Keratinocyte (primary cell): ENCODE measurements around the gene MOB2. TPM values are rescaled to one million over a fixed set of nuclear protein-coding genes. Genes with fewer than 3 reads are reported as not detected.

Experiments
- DNase-seq: peaks from one replicate; pipeline ENCODE4 v3.0.0-alpha.2; 2011; ENCODE audit warnings: low read depth, missing footprints, low spot score
- FAIRE-seq: peaks from 2 replicates; lab custom pipeline; 2011; peaks lifted over from hg19 to GRCh38; lab: Jason Lieb, UNC
- H2AFZ ChIP-seq: 2 replicates; pipeline ENCODE4 v1.6.0; 2012; ENCODE audit warnings: low read length, control low read depth, inconsistent platforms; ENCODE audit not compliant: control insufficient read depth
- H3K27ac ChIP-seq: 2 replicates; pipeline ENCODE4 v1.5.1; 2011; ENCODE audit warnings: low read length; ENCODE audit not compliant: control insufficient read depth, insufficient read depth
- H3K27me3 ChIP-seq: 3 replicates; pipeline ENCODE4 v1.6.0; 2011; ENCODE audit warnings: low read length; ENCODE audit not compliant: control insufficient read depth, insufficient read depth; ENCODE audit errors: extremely low read depth
- H3K36me3 ChIP-seq, 2 experiments: 2 replicates in 1 of 2; 3 replicates in 1 of 2; pipeline ENCODE4 v1.5.1; 2011; ENCODE audit warnings: low read length in 2 of 2, mild to moderate bottlenecking in 1 of 2; ENCODE audit not compliant: control insufficient read depth in 2 of 2, insufficient read depth in 2 of 2; ENCODE audit errors: extremely low read depth in 1 of 2
- H3K4me1 ChIP-seq: 3 replicates; pipeline ENCODE4 v1.5.1; 2011; ENCODE audit warnings: low read length; ENCODE audit not compliant: control insufficient read depth, insufficient read depth; ENCODE audit errors: extremely low read depth
- H3K4me2 ChIP-seq: 3 replicates; pipeline ENCODE4 v1.6.0; 2011; ENCODE audit warnings: low read depth, low read length; ENCODE audit not compliant: control insufficient read depth, insufficient read depth; ENCODE audit errors: extremely low read depth
- H3K4me3 ChIP-seq, 3 experiments: fragments of 200-600 bp in 1 of 3; sonication (generic) in 1 of 3; 2 replicates in 2 of 3; 3 replicates in 1 of 3; pipeline ENCODE4 v1.5.1; 2011 to 2016; ENCODE audit warnings: low read length in 3 of 3, mild to moderate bottlenecking in 3 of 3, control low read depth in 2 of 3, inconsistent platforms in 1 of 3, low read depth in 1 of 3, mixed read lengths in 1 of 3, mixed run types in 1 of 3, moderate library complexity in 1 of 3; ENCODE audit not compliant: control insufficient read depth in 2 of 3, insufficient read depth in 2 of 3; ENCODE audit errors: extremely low read depth in 1 of 3
- H3K79me2 ChIP-seq: 2 replicates; pipeline ENCODE4 v1.6.0; 2012; ENCODE audit warnings: low read length; ENCODE audit not compliant: control insufficient read depth, insufficient read depth
- H3K9ac ChIP-seq: 3 replicates; pipeline ENCODE4 v1.6.0; 2011; ENCODE audit warnings: low read length; ENCODE audit not compliant: control insufficient read depth, insufficient read depth; ENCODE audit errors: extremely low read depth
- H3K9me1 ChIP-seq: 3 replicates; pipeline ENCODE4 v1.6.0; 2011; ENCODE audit warnings: low read length; ENCODE audit not compliant: control insufficient read depth, insufficient read depth; ENCODE audit errors: extremely low read depth
- H3K9me3 ChIP-seq: 2 replicates; pipeline ENCODE4 v1.5.1; 2012; ENCODE audit warnings: low read depth, low read length; ENCODE audit not compliant: control insufficient read depth
- H4K20me1 ChIP-seq: 3 replicates; pipeline ENCODE4 v1.6.0; 2011; ENCODE audit warnings: low read length; ENCODE audit not compliant: control insufficient read depth, insufficient read depth; ENCODE audit errors: extremely low read depth
- EZH2 ChIP-seq: IDR thresholded peaks from one replicate; pipeline ENCODE4 v1.6.1; 2012; ENCODE audit warnings: inconsistent platforms, mild to moderate bottlenecking, low read length, moderate library complexity
- dilution Hi-C: fragments of 300-500 bp; cut with MboI; formaldehyde crosslinking; loops from one replicate; pipeline ENCODE4 v1.7.0; 2020; ENCODE audit warnings: low sequenced_read_pairs; ENCODE audit not compliant: extremely low pct_ligation_motif_present
- polyA plus RNA-seq, 5 experiments: library from polyadenylated mRNA; depleted of rRNA in 3 of 5; stranded (reverse) in 3 of 5; stranded (forward) in 1 of 5; unstranded in 1 of 5; fragments of >200 nt; gene quantifications; 1 replicate in 1 of 5; 2 replicates in 3 of 5; 3 replicates in 1 of 5; pipeline versions ENCODE4 v1.2.1 to v1.2.3, GENCODE V29; 2011 to 2012; ENCODE audit warnings: missing spikeins in 2 of 5, low read depth in 1 of 5, low replicate concordance in 1 of 5
- TF ChIP-seq, protein P1 (sequence below), 3 experiments: IDR thresholded peaks in 1 of 3; conservative IDR thresholded peaks in 1 of 3; optimal IDR thresholded peaks in 1 of 3; 2 replicates in 2 of 3; 3 replicates in 1 of 3; pipeline versions ENCODE3 to v1.5.1; 2011; ENCODE audit warnings: low read length in 3 of 3, mild to moderate bottlenecking in 3 of 3, moderate library complexity in 2 of 3, control low read depth in 1 of 3, inconsistent platforms in 1 of 3; ENCODE audit not compliant: insufficient read depth in 2 of 3; ENCODE audit errors: extremely low read depth in 1 of 3

MOB2 gene
- polyA plus RNA-seq, 1 donor (not counting 4 experiments of a cell fraction or from before 2014, with no cell fraction given), result 37.7 TPM

DNA sequence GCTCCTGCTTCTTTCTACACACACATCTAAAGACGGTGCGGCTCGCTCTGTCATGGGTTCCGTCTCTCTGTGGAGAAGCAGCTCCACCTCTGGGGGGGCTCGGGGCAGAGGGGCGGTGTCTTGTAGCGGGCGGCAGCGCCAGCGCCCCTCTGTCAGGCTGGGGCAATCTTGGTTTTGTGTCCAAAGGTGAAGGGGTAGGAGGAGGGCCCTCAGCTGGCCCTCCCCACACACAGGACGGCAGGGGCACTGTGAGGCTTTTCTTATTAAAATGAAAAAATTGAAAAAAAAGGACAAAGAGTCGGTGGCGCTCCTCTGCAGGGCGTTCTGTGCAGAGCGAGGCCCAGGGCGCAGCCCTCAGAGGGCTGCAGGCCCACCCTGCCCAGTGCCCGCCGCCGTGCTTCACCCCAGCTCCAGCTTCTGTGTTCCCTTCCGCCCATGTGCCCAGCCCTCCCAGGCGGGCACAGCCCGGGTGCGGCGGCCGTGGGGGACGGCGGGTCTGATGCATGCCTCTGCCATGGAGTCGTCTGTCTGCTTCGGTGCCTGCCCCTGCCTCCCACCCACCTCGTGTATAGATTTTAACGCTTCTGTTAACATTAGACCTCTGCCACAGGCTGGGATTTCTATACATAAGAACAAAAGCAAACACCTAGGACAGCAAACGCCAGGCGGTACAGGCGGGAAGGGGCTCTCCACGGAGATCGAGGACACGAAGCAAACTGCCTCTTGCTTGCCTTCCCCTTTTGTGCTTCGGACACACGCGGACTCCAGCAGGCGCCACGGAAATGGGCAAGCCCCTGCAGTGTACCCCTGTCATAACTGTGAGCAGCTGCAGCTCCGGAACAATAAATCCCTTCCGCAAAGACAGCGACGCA, 24.5 kb downstream of the MOB2 start:
- FAIRE-seq, result no peak
- H3K27ac ChIP-seq, result no peak overlapping the region
- H3K4me3 ChIP-seq, result no peak overlapping the region
- H3K27me3 ChIP-seq, result no peaks in the 10 kb centered on the region
- no peaks in the 10 kb centered on the region for H3K9me3 ChIP-seq
- no peak for DNase-seq
- H3K9me1 ChIP-seq, result no peaks in the 10 kb centered on the region
- no peaks in the 10 kb centered on the region for H3K79me2 ChIP-seq
- H3K36me3 ChIP-seq, result no peaks in the 10 kb centered on the region
- no peaks in the 10 kb centered on the region for H4K20me1 ChIP-seq
- no peak for TF ChIP-seq EZH2
- TF ChIP-seq, protein P1, sequence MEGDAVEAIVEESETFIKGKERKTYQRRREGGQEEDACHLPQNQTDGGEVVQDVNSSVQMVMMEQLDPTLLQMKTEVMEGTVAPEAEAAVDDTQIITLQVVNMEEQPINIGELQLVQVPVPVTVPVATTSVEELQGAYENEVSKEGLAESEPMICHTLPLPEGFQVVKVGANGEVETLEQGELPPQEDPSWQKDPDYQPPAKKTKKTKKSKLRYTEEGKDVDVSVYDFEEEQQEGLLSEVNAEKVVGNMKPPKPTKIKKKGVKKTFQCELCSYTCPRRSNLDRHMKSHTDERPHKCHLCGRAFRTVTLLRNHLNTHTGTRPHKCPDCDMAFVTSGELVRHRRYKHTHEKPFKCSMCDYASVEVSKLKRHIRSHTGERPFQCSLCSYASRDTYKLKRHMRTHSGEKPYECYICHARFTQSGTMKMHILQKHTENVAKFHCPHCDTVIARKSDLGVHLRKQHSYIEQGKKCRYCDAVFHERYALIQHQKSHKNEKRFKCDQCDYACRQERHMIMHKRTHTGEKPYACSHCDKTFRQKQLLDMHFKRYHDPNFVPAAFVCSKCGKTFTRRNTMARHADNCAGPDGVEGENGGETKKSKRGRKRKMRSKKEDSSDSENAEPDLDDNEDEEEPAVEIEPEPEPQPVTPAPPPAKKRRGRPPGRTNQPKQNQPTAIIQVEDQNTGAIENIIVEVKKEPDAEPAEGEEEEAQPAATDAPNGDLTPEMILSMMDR (optimal IDR thresholded peaks at IDR 0.05 in 1 of 3, IDR thresholded peaks at IDR 0.05 in 1 of 3, conservative IDR thresholded peaks at IDR 0.05 in 1 of 3; ENCODE audit: extremely low read depth in 1 of 3, insufficient read depth in 2 of 3, low read length in 3 of 3), result no peak
- dilution Hi-C loops, result no loop called here
- H3K4me1 ChIP-seq, result no peaks in the 10 kb centered on the region
- H3K4me2 ChIP-seq, result no peak overlapping the region
- H3K9ac ChIP-seq, result no peak overlapping the region
- no peak overlapping the region for H2AFZ ChIP-seq

DNA sequence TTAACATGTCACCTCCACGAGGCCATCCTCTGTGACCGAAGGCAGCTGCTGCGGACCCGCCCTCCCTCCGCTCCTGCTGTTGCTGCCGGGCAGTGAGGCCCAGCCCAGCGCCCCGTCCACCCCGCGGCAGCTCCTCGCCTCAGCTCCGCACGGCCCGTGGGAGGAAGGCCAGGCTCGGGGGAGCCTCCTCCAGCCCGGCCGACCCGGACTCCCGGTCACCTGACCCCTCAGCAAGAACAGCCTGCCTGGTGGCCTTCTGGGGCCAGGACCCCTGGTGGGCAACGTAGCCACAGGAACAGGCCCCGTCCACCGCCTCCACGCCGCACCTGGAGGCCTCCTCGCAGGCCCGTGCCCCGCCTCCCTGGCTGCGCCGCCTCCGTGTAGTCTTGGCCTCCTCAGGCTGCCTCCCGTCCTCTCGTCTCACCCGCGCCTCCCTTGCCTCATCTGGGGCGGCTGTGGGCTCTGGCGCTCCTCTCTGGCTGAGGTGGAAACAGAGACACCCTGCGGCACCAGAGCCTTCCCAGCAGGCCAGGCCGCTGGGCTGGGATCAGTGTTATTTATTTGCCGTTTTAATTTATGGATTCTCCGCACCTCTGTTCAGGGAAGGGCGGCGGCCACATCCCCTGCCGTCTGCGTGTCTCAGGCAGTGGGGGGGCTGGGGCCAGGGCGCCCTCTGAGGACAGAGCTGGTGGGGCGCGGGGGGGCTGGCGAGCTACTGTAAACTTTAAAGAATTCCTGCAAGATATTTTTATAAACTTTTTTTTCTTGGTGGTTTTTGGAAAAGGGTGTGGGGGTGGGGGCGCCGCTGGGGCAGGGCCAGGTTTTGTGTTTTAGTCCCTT, 25.4 kb downstream of the MOB2 start:
- no peaks in the 10 kb centered on the region for H3K9me3 ChIP-seq
- H4K20me1 ChIP-seq, result no peaks in the 10 kb centered on the region
- no peak overlapping the region for H2AFZ ChIP-seq
- H3K36me3 ChIP-seq, result no peaks in the 10 kb centered on the region
- DNase-seq (no peak), FAIRE-seq (no peak)
- no peak overlapping the region for H3K27ac ChIP-seq
- no peak for TF ChIP-seq EZH2
- TF ChIP-seq, protein P1 (optimal IDR thresholded peaks at IDR 0.05 in 1 of 3, IDR thresholded peaks at IDR 0.05 in 1 of 3, conservative IDR thresholded peaks at IDR 0.05 in 1 of 3; ENCODE audit: extremely low read depth in 1 of 3, insufficient read depth in 2 of 3, low read length in 3 of 3), result no peak
- H3K4me2 ChIP-seq, result no peak overlapping the region
- dilution Hi-C loops, result no loop called here
- no peaks in the 10 kb centered on the region for H3K27me3 ChIP-seq
- H3K9ac ChIP-seq, result no peak overlapping the region
- H3K4me3 ChIP-seq, result no peak overlapping the region
- no peaks in the 10 kb centered on the region for H3K4me1 ChIP-seq
- no peaks in the 10 kb centered on the region for H3K79me2 ChIP-seq
- H3K9me1 ChIP-seq, result no peaks in the 10 kb centered on the region
